K562 (cell line): ENCODE measurements around the gene CDC42SE2. TPM values are rescaled to one million over a fixed set of nuclear protein-coding genes. Genes with fewer than 3 reads are reported as not detected.

ENCODE experiments used
- ATAC-seq: fragments of 200-7000 bp; cut with Tn5 transposase; 3 replicates; pipeline ENCODE4 v1.9.1; 2020; ENCODE audit warnings: moderate library complexity
- BruUV-seq: library from RNA; stranded (reverse); fragments of 400-500 nt; replicated peaks from 2 replicates; lab custom pipeline; 2021; lab: Mats Ljungman, UMichigan
- CTCF ChIA-PET: fragments of 300-600 bp; formaldehyde crosslinking; extraction: SDS; loops from one replicate; lab custom pipeline; 2021; ENCODE audit warnings: low intra/inter-chr PET ratio; lab: Yijun Ruan, JAX
- POLR2A ChIA-PET: fragments of 300-600, 350-650 bp; sonication (Branson Sonifier 250); formaldehyde crosslinking; extraction: SDS; loops from one replicate; lab custom pipeline; 2021; ENCODE audit warnings: antibody characterized with exemption, inconsistent platforms; lab: Yijun Ruan, JAX
- DNase-seq, 4 experiments: peaks; one replicate each; pipeline versions ENCODE4 v3.0.0 to v3.0.0-alpha.2; 2011 to 2018; ENCODE audit warnings: low spot score in 3 of 4, mixed read lengths in 3 of 4; ENCODE audit errors: extremely low read depth in 1 of 4
- FAIRE-seq: peaks from 2 replicates; lab custom pipeline; 2011; peaks lifted over from hg19 to GRCh38; lab: Jason Lieb, UNC
- H2AFZ ChIP-seq: 2 replicates; pipeline ENCODE4 v1.6.0; 2011; ENCODE audit warnings: low read depth, low read length, control low read depth, inconsistent platforms
- H3K27ac ChIP-seq: fragments of 200-600 bp; 3 replicates; pipeline ENCODE4 v1.8.0; 2011; ENCODE audit warnings: low read depth, mild to moderate bottlenecking, control low read depth, inconsistent platforms, low read length, moderate library complexity, mixed read lengths; ENCODE audit errors: extremely low read depth
- H3K27me3 ChIP-seq, 2 experiments: fragments of 300-600 bp in 1 of 2; 2 replicates in 1 of 2; 3 replicates in 1 of 2; pipeline versions ENCODE4 v1.6.0 to v1.8.0; 2011; ENCODE audit warnings: inconsistent platforms in 2 of 2, low read length in 2 of 2, mild to moderate bottlenecking in 1 of 2, mixed read lengths in 1 of 2, moderate library complexity in 1 of 2; ENCODE audit not compliant: control insufficient read depth in 2 of 2, insufficient read depth in 2 of 2
- H3K36me3 ChIP-seq: fragments of 300-600 bp; 3 replicates; pipeline ENCODE4 v1.8.0; 2011; ENCODE audit warnings: mild to moderate bottlenecking, low read length, inconsistent platforms; ENCODE audit not compliant: control insufficient read depth, insufficient read depth
- H3K4me1 ChIP-seq, 2 experiments: fragments of 200-600 bp in 1 of 2; replicated peaks in 1 of 2; 2 replicates in 1 of 2; 3 replicates in 1 of 2; pipeline versions ENCODE4 v1.5.1 to v1.8.0; 2011; ENCODE audit warnings: inconsistent platforms in 2 of 2, low read length in 2 of 2, mild to moderate bottlenecking in 1 of 2, mixed read lengths in 1 of 2, moderate library complexity in 1 of 2; ENCODE audit not compliant: control insufficient read depth in 2 of 2, insufficient read depth in 2 of 2
- H3K4me2 ChIP-seq: 2 replicates; pipeline ENCODE4 v1.6.1; 2011; ENCODE audit warnings: low read length, control low read depth, inconsistent platforms, mixed read lengths; ENCODE audit not compliant: insufficient read depth
- H3K4me3 ChIP-seq: fragments of 200-600 bp; sonication (generic), shearing (Covaris generic); 2 replicates; pipeline ENCODE4 v1.5.1; 2016; ENCODE audit warnings: control low read depth, inconsistent platforms
- H3K79me2 ChIP-seq: fragments of 200-600 bp; 3 replicates; pipeline ENCODE4 v1.8.0; 2011; ENCODE audit warnings: low read length, inconsistent platforms; ENCODE audit not compliant: control insufficient read depth, insufficient read depth
- H3K9ac ChIP-seq, 2 experiments: 2 replicates each; pipeline versions ENCODE4 v1.6.0 to v1.6.1; 2011; ENCODE audit warnings: low read depth in 2 of 2, low read length in 2 of 2, control low read depth in 1 of 2, inconsistent platforms in 1 of 2, mild to moderate bottlenecking in 1 of 2, mixed read lengths in 1 of 2; ENCODE audit not compliant: insufficient read depth in 1 of 2
- H3K9me1 ChIP-seq: one replicate; pipeline ENCODE4 v1.6.0; 2011; ENCODE audit warnings: inconsistent platforms, mild to moderate bottlenecking, low read length, moderate library complexity; ENCODE audit not compliant: control insufficient read depth, insufficient read depth
- H3K9me3 ChIP-seq: replicated peaks from 2 replicates; pipeline ENCODE4 v1.5.1; 2011; ENCODE audit warnings: low read depth, low read length, inconsistent platforms; ENCODE audit not compliant: control insufficient read depth, insufficient read depth
- H4K20me1 ChIP-seq: replicated peaks from 2 replicates; pipeline ENCODE4 v1.6.1; 2011; ENCODE audit warnings: low read length, inconsistent platforms, mixed read lengths; ENCODE audit not compliant: control insufficient read depth, insufficient read depth
- ATF6 ChIP-seq: sonication (generic); formaldehyde crosslinking; IDR thresholded peaks from 2 replicates; pipeline ENCODE4 v1.4.0; 2020; ENCODE audit warnings: mild to moderate bottlenecking, missing genetic modification reagents
- HMBOX1 ChIP-seq: sonication (generic); IDR thresholded peaks from 2 replicates; pipeline ENCODE4 v1.6.1; 2016
- MEIS2 ChIP-seq: fragments of 450-650 bp; IDR thresholded peaks from 2 replicates; pipeline ENCODE4 v1.6.1; 2014; ENCODE audit warnings: mild to moderate bottlenecking; ENCODE audit not compliant: partially characterized antibody
- MITF ChIP-seq: IDR thresholded peaks from 2 replicates; pipeline ENCODE4 v1.6.1; 2014; ENCODE audit warnings: antibody characterized with exemption
- MTA2 ChIP-seq: fragments of 450-650 bp; IDR thresholded peaks from 2 replicates; pipeline ENCODE4 v1.6.1; 2016; ENCODE audit warnings: low read depth
- SOX6 ChIP-seq: fragments of 450-650 bp; IDR thresholded peaks from 2 replicates; pipeline ENCODE4 v1.6.1; 2014; ENCODE audit warnings: mild to moderate bottlenecking
- SRSF7 ChIP-seq: fragments of 200-400 bp; formaldehyde crosslinking; optimal IDR thresholded peaks from 2 replicates; pipeline ENCODE3; 2017; ENCODE audit warnings: mild to moderate bottlenecking, low read depth, low read length
- ZFP30 ChIP-seq: fragments of 250-450 bp; sonication (Bioruptor Pico); IDR thresholded peaks from 2 replicates; pipeline ENCODE4 v1.8.0; 2022; ENCODE audit warnings: moderate library complexity, mild to moderate bottlenecking, inconsistent platforms, borderline replicate concordance
- ZHX1 ChIP-seq: fragments of 150-350 bp; conservative IDR thresholded peaks from 2 replicates; pipeline ENCODE4 v1.6.1; 2014; ENCODE audit warnings: low read length
- ZNF764 ChIP-seq: fragments of 250-450 bp; sonication (Bioruptor Pico); IDR thresholded peaks from 2 replicates; pipeline ENCODE4 v1.4.0; 2020; ENCODE audit warnings: low read depth, mild to moderate bottlenecking, moderate library complexity
- WGBS: fragments of 100-300 bp; shearing (Covaris generic); methylation state at CpG from one replicate; pipeline ENCODE4 v1.1.6; 2016; ENCODE audit warnings: low coverage, mixed read lengths; ENCODE audit not compliant: insufficient coverage; ENCODE audit errors: missing lambda C conversion rate; 5-methylcytosine and 5-hydroxymethylcytosine counted together
- in situ Hi-C: fragments of 300-500 bp; cut with MboI; formaldehyde crosslinking; loops from 4 replicates; pipeline ENCODE4 v1.15.0; 2018; ENCODE audit warnings: inconsistent platforms, mixed read lengths
- intact Hi-C: fragments of 100-400 bp; cut with micrococcal nuclease; formaldehyde crosslinking; loops from 2 replicates; pipeline ENCODE4 v1.14.2; 2022
- polyA plus RNA-seq, 8 experiments: library from polyadenylated mRNA; depleted of rRNA in 4 of 8; stranded (reverse) in 5 of 8; unstranded in 3 of 8; fragments of >200 nt; fragmentation: Nextera tagmentation in 2 of 8; fragmentation: Illumina TruSeq in 1 of 8; extraction: Ambion mirVana in 2 of 8; extraction: Trizol in 1 of 8; gene quantifications; 2 replicates each; pipeline versions ENCODE4 v1.2.1 to v1.2.3, GENCODE V29; 2011 to 2014; ENCODE audit warnings: inconsistent platforms in 1 of 8, missing spikeins in 1 of 8
- total RNA-seq, 7 experiments: library from RNA; depleted of rRNA in 6 of 7; stranded (reverse); fragments of >200 nt in 6 of 7; fragmentation: Illumina TruSeq in 2 of 7; extraction: Trizol in 2 of 7; gene quantifications; 2 replicates each; pipeline versions ENCODE4 v1.2.1 to v1.2.3, GENCODE V29; 2011 to 2021; ENCODE audit warnings: low replicate concordance in 1 of 7
- TF ChIP-seq, protein P1 (sequence below), 2 experiments: IDR thresholded peaks in 1 of 2; conservative IDR thresholded peaks in 1 of 2; 2 replicates each; pipeline ENCODE4 v1.6.1; 2016; ENCODE audit warnings: low read depth in 2 of 2, mild to moderate bottlenecking in 1 of 2, missing compliant biosample characterization in 1 of 2, missing genetic modification characterization in 1 of 2, moderate library complexity in 1 of 2

Gene CDC42SE2
- total and polyA plus RNA-seq, 9 of the 15 experiments (the other 6 are each of a cell fraction or from before 2014, with no cell fraction given): 24.8 to 44.3 (median 32.7) TPM

DNA sequence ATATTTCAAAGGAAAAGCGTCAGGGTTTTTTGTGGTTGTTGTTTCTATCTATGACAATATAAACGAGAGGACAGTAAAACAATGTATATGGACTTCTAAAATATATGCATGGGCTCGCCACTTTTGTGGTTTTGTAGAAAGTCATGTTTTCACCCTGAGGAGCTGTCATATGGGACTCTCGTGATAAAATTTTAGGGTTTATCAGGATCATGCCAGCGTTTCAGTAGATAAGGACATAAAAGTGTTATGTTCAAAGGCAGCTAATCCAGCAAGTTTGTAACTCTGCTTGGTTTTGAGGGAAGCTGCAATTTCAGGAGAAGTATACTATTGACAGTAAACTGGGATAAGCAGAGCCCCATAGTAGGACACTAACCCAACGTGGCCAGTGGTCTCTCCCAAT is 120.3 kb downstream of the CDC42SE2 start:
- Histone ChIP-seq H2AFZ (no peak overlapping the region), H3K27me3 (no peaks in the 10 kb centered on the region), H3K4me3 (no peak overlapping the region), H3K79me2 (peaks cover 57% of the 10 kb centered on the region), H3K9me3 (no peaks in the 10 kb centered on the region), H4K20me1 (no peaks in the 10 kb centered on the region), H3K9ac (peak overlapping the region in 1 of 2 experiments; percentile 28; a peak in 2 of 4 replicates), H3K9me1 (no peaks in the 10 kb centered on the region), H3K4me1 (peaks cover 8 to 53% of the 10 kb centered on the region in 2 experiments), H3K36me3 (peaks cover 36% of the 10 kb centered on the region), H3K4me2 (peak overlapping the region; percentile 40), H3K27ac (peak overlapping the region; percentile 42; the same call in 2 of the 3 replicates)
- CTCF ChIA-PET: no interaction called here
- ATAC-seq (no peak), FAIRE-seq (no peak), DNase-seq (peak in 2 of 4 experiments; percentile 30 to 52)
- intact Hi-C loops: loop anchor here (5.0 to 10.0 kb wide), 2 partner anchors 272 to 489 kb away; no protein-coding TSS in a partner anchor
- POLR2A ChIA-PET: interaction anchor here (0.6 to 1.5 kb wide), 4 partner anchors 11 to 233 kb away, joined by 3 to 8 read pairs (median 4); no protein-coding TSS in a partner anchor
- WGBS: 2% methylated on average over 6 of the region's 6 CpGs
- in situ Hi-C loops: loop anchor here (5.0 to 25.0 kb wide), 2 partner anchors 217 to 497 kb away; partner anchors contain the start of gene HINT1
- BruUV-seq: no TSS peak
- TF ChIP-seq MITF (no peak), ATF6 (CRISPR knock-in tag) (no peak), ZHX1 (no peak), ZFP30 (no peak), MTA2 (peak; percentile 21; the same call in 1 of the 2 replicates), MEIS2 (peak; percentile 51), ZNF764 (CRISPR knock-in tag) (no peak), SRSF7 (no peak), SOX6 (peak; percentile 63; the same call in 1 of the 2 replicates), HMBOX1 (no peak)
- TF ChIP-seq, protein P1, sequence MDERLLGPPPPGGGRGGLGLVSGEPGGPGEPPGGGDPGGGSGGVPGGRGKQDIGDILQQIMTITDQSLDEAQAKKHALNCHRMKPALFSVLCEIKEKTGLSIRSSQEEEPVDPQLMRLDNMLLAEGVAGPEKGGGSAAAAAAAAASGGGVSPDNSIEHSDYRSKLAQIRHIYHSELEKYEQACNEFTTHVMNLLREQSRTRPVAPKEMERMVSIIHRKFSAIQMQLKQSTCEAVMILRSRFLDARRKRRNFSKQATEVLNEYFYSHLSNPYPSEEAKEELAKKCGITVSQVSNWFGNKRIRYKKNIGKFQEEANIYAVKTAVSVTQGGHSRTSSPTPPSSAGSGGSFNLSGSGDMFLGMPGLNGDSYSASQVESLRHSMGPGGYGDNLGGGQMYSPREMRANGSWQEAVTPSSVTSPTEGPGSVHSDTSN (CRISPR knock-in tag; IDR thresholded peaks at IDR 0.05; ENCODE audit: low read depth): no peak
- TF ChIP-seq, protein P1 (tag; conservative IDR thresholded peaks at IDR 0.05; ENCODE audit: low read depth): no peak
